GM12878 (cell line): ENCODE data around the gene BRIX1. TPM values are rescaled to one million over a fixed set of nuclear protein-coding genes. Genes with fewer than 3 reads are reported as not detected.

Source experiments
- ATAC-seq: fragments of 200-7000 bp; cut with Tn5 transposase; 3 replicates; pipeline ENCODE4 v1.9.1; 2020; ENCODE audit warnings: mild to moderate bottlenecking, moderate library complexity
- BruUV-seq: library from RNA; stranded (reverse); fragments of 400-500 nt; replicated peaks from 2 replicates; lab custom pipeline; 2021; lab: Mats Ljungman, UMichigan
- CTCF ChIA-PET: fragments of 300-600 bp; sonication (Branson Sonifier 250); formaldehyde crosslinking; extraction: SDS; loops from one replicate; lab custom pipeline; 2021; ENCODE audit warnings: inconsistent platforms; lab: Yijun Ruan, JAX
- POLR2A ChIA-PET: fragments of 350-600 bp; formaldehyde crosslinking; extraction: SDS; loops from one replicate; lab custom pipeline; 2021; ENCODE audit warnings: inconsistent platforms; lab: Charles Lee
- RAD21 ChIA-PET: fragments of 300-600 bp; sonication (Branson Sonifier 250); formaldehyde crosslinking; loops from one replicate; lab custom pipeline; 2023; ENCODE audit warnings: antibody characterized with exemption; ENCODE audit not compliant: unreplicated experiment; lab: Charles Lee
- SMC1A ChIA-PET: fragments of 300-600 bp; sonication (Branson Sonifier 250); formaldehyde crosslinking; loops from one replicate; lab custom pipeline; 2023; ENCODE audit not compliant: unreplicated experiment, uncharacterized antibody; lab: Charles Lee
- DNase-seq: peaks from one replicate; pipeline ENCODE4 v3.0.0-alpha.2; 2011; ENCODE audit warnings: low read depth, low spot score
- FAIRE-seq: peaks from 3 replicates; lab custom pipeline; 2011; peaks lifted over from hg19 to GRCh38; lab: Jason Lieb, UNC
- H2AFZ ChIP-seq: 2 replicates; pipeline ENCODE4 v1.6.0; 2011; ENCODE audit warnings: low read depth, low read length, control low read depth; ENCODE audit not compliant: control insufficient read depth
- H3K27ac ChIP-seq: 2 replicates; pipeline ENCODE4 v1.5.1; 2011; ENCODE audit warnings: control low read depth; ENCODE audit not compliant: control insufficient read depth, insufficient read depth
- H3K27me3 ChIP-seq, 2 experiments: replicated peaks in 1 of 2; 2 replicates each; pipeline versions ENCODE4 v1.6.0 to v1.6.1; 2011; ENCODE audit warnings: low read length in 1 of 2; ENCODE audit not compliant: control insufficient read depth in 2 of 2, insufficient read depth in 2 of 2
- H3K36me3 ChIP-seq, 2 experiments: 2 replicates each; pipeline ENCODE4 v1.5.1; 2011; ENCODE audit warnings: low read length in 1 of 2; ENCODE audit not compliant: control insufficient read depth in 2 of 2, insufficient read depth in 2 of 2
- H3K4me1 ChIP-seq: 2 replicates; pipeline ENCODE4 v1.6.1; 2011; ENCODE audit warnings: mild to moderate bottlenecking, low read length, moderate library complexity, mixed read lengths; ENCODE audit not compliant: control insufficient read depth, insufficient read depth
- H3K4me2 ChIP-seq: 2 replicates; pipeline ENCODE4 v1.6.0; 2011; ENCODE audit warnings: control low read depth; ENCODE audit not compliant: control insufficient read depth, insufficient read depth
- H3K4me3 ChIP-seq: fragments of 200-600 bp; sonication (generic); 2 replicates; pipeline ENCODE4 v1.5.1; 2016
- H3K79me2 ChIP-seq: 2 replicates; pipeline ENCODE4 v1.6.0; 2011; ENCODE audit warnings: low read length; ENCODE audit not compliant: control insufficient read depth, insufficient read depth
- H3K9ac ChIP-seq: 2 replicates; pipeline ENCODE4 v1.8.0; 2011; ENCODE audit warnings: low read length, control low read depth, mixed read lengths; ENCODE audit not compliant: control insufficient read depth, insufficient read depth
- H3K9me3 ChIP-seq: replicated peaks from 3 replicates; pipeline ENCODE4 v1.5.1; 2011; ENCODE audit warnings: mild to moderate bottlenecking, low read length; ENCODE audit not compliant: control insufficient read depth, insufficient read depth
- H4K20me1 ChIP-seq: 2 replicates; pipeline ENCODE4 v1.6.0; 2011; ENCODE audit not compliant: control insufficient read depth, insufficient read depth
- BMI1 ChIP-seq: fragments of 450-650 bp; IDR thresholded peaks from 2 replicates; pipeline ENCODE4 v1.6.1; 2016; ENCODE audit warnings: mild to moderate bottlenecking, moderate library complexity, borderline replicate concordance
- BRCA1 ChIP-seq: IDR thresholded peaks from 2 replicates; pipeline ENCODE4 v1.6.1; 2011; ENCODE audit warnings: low read depth, low read length, improper control_type of control experiment
- KDM1A ChIP-seq: fragments of 200-600 bp; sonication (generic); IDR thresholded peaks from 2 replicates; pipeline ENCODE4 v1.6.1; 2016; ENCODE audit warnings: borderline replicate concordance
- MTA2 ChIP-seq: fragments of 450-650 bp; IDR thresholded peaks from 2 replicates; pipeline ENCODE4 v1.6.1; 2016; ENCODE audit warnings: low read depth, mild to moderate bottlenecking, moderate library complexity
- NR2C1 ChIP-seq: fragments of 450-650 bp; IDR thresholded peaks from 2 replicates; pipeline ENCODE4 v1.6.1; 2017; ENCODE audit warnings: antibody characterized with exemption, mild to moderate bottlenecking, moderate library complexity
- SUPT20H ChIP-seq: IDR thresholded peaks from 2 replicates; pipeline ENCODE4 v1.6.1; 2011; ENCODE audit warnings: low read depth, mild to moderate bottlenecking, low read length, moderate library complexity, borderline replicate concordance; ENCODE audit not compliant: control insufficient read depth
- ZNF274 ChIP-seq: IDR thresholded peaks from one replicate; pipeline ENCODE4 v1.8.0; 2011; ENCODE audit not compliant: insufficient read length, insufficient read depth
- ZSCAN29 ChIP-seq: fragments of 450-650 bp; IDR thresholded peaks from 2 replicates; pipeline ENCODE4 v1.6.1; 2017; ENCODE audit warnings: mild to moderate bottlenecking, moderate library complexity
- WGBS: methylation state at CpG from one replicate; pipeline ENCODE4 v1.1.6; 2016; ENCODE audit warnings: low lambda C conversion rate; ENCODE audit not compliant: insufficient replicate concordance, insufficient coverage; ENCODE audit errors: missing lambda C conversion rate; 5-methylcytosine and 5-hydroxymethylcytosine counted together
- in situ Hi-C: fragments of 300-500 bp; cut with MboI; formaldehyde crosslinking; loops from 9 replicates; pipeline ENCODE4 v1.14.3; 2018; ENCODE audit warnings: mixed read lengths
- intact Hi-C: fragments of 100-400 bp; cut with micrococcal nuclease; formaldehyde crosslinking; loops from one replicate; pipeline ENCODE4 v1.14.2; 2022; ENCODE audit not compliant: unreplicated experiment
- polyA plus RNA-seq, 11 experiments: library from polyadenylated mRNA; depleted of rRNA in 4 of 11; unstranded in 6 of 11; stranded (reverse) in 5 of 11; fragments of >200 nt; fragmentation: Nextera tagmentation in 4 of 11; fragmentation: Illumina TruSeq in 1 of 11; extraction: Ambion mirVana in 4 of 11; extraction: Trizol in 1 of 11; gene quantifications; 1 replicate in 1 of 11; 2 replicates in 10 of 11; pipeline versions ENCODE4 v1.2.1 to v1.2.3, GENCODE V29; 2011 to 2016; ENCODE audit warnings: inconsistent platforms in 2 of 11, missing spikeins in 2 of 11, low read depth in 1 of 11
- total RNA-seq, 4 experiments: library from RNA; depleted of rRNA in 3 of 4; stranded (reverse); fragments of >200 nt in 3 of 4; fragmentation: Illumina TruSeq in 1 of 4; extraction: Trizol in 1 of 4; gene quantifications; 2 replicates each; pipeline versions ENCODE4 v1.2.1 to v1.2.3, GENCODE V29; 2013 to 2021
- TF ChIP-seq, protein P1 (sequence below): fragments of 450-650 bp; formaldehyde crosslinking; IDR thresholded peaks from 2 replicates; pipeline ENCODE4 v1.4.0; 2022; ENCODE audit warnings: mild to moderate bottlenecking, moderate library complexity
- TF ChIP-seq, protein P2 (sequence below): IDR thresholded peaks from 2 replicates; pipeline ENCODE4 v1.6.1; 2011; ENCODE audit warnings: borderline replicate concordance, low read depth, mild to moderate bottlenecking, moderate library complexity, mixed read lengths, low read length; ENCODE audit not compliant: insufficient read depth; ENCODE audit errors: extremely low read length

Gene BRIX1
- total and polyA plus RNA-seq, 10 of the 15 experiments (the other 5 are each of a cell fraction or from before 2014, with no cell fraction given), result 48.3 to 119 (median 78.9) TPM

- H3K4me2 ChIP-seq, result no peak overlapping the region
- SMC1A ChIA-PET, result interaction anchor here (0.7 to 1.5 kb wide), 4 partner anchors 9 to 704 kb away, joined by 4 to 9 read pairs (median 4); partner anchors contain the start of gene DNAJC21
- no peaks in the 10 kb centered on the region for H3K4me1 ChIP-seq
- no peak overlapping the region for H3K27ac ChIP-seq
- H3K79me2 ChIP-seq, result no peaks in the 10 kb centered on the region
- RAD21 ChIA-PET, result interaction anchor here (1.2 kb wide), 1 partner anchor 59 kb away, joined by 3 read pairs; no protein-coding TSS in a partner anchor
- TF ChIP-seq SUPT20H, result no peak
- TF ChIP-seq BRCA1, result no peak
- TF ChIP-seq ZSCAN29, result no peak
- TF ChIP-seq MTA2, result no peak
- TF ChIP-seq, protein P1, sequence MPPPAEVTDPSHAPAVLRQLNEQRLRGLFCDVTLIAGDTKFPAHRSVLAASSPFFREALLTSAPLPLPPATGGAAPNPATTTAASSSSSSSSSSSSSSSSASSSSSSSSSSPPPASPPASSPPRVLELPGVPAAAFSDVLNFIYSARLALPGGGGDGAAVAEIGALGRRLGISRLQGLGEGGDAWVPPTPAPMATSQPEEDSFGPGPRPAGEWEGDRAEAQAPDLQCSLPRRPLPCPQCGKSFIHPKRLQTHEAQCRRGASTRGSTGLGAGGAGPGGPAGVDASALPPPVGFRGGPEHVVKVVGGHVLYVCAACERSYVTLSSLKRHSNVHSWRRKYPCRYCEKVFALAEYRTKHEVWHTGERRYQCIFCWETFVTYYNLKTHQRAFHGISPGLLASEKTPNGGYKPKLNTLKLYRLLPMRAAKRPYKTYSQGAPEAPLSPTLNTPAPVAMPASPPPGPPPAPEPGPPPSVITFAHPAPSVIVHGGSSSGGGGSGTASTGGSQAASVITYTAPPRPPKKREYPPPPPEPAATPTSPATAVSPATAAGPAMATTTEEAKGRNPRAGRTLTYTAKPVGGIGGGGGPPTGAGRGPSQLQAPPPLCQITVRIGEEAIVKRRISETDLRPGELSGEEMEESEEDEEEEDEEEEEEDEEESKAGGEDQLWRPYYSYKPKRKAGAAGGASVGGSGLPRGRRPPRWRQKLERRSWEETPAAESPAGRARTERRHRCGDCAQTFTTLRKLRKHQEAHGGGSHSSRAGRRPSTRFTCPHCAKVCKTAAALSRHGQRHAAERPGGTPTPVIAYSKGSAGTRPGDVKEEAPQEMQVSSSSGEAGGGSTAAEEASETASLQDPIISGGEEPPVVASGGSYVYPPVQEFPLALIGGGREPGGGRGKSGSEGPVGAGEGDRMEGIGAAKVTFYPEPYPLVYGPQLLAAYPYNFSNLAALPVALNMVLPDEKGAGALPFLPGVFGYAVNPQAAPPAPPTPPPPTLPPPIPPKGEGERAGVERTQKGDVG (CRISPR knock-in tag), result no peak
- no peak for TF ChIP-seq NR2C1
- TF ChIP-seq, protein P2, sequence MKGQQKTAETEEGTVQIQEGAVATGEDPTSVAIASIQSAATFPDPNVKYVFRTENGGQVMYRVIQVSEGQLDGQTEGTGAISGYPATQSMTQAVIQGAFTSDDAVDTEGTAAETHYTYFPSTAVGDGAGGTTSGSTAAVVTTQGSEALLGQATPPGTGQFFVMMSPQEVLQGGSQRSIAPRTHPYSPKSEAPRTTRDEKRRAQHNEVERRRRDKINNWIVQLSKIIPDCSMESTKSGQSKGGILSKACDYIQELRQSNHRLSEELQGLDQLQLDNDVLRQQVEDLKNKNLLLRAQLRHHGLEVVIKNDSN, result no peak
- TF ChIP-seq KDM1A, result no peak
- TF ChIP-seq ZNF274, result no peak
- no peak for TF ChIP-seq BMI1
- FAIRE-seq (no peak), ATAC-seq (no peak), DNase-seq (no peak)
- BruUV-seq, result no TSS peak
- H3K4me3 ChIP-seq, result no peak overlapping the region
- intact Hi-C loops (no loop called here), in situ Hi-C loops (no loop called here)
- POLR2A ChIA-PET, result no interaction called here
- H3K36me3 ChIP-seq, result peaks cover 3 to 17% of the 10 kb centered on the region in 2 experiments
- CTCF ChIA-PET, result interaction anchor here (1.1 to 1.6 kb wide), 4 partner anchors 12 to 59 kb away, joined by 3 to 6 read pairs (median 4); no protein-coding TSS in a partner anchor
- H2AFZ ChIP-seq, result no peak overlapping the region
- no peaks in the 10 kb centered on the region for H3K9me3 ChIP-seq
- H4K20me1 ChIP-seq, result no peaks in the 10 kb centered on the region
- whole genome bisulfite sequencing, result 85% methylated on average over 11 of the region's 11 CpGs
- H3K9ac ChIP-seq, result no peak overlapping the region
- no peaks in the 10 kb centered on the region for H3K27me3 ChIP-seq
Observed at GRCh38 chr5:34944460-34945047, 29.0 kb downstream of the BRIX1 start.
